ENCODE measurements around the gene ISG15.
A peak's percentile ranks its signal among the peaks of the same experiment; 100 is the strongest.

Gene ISG15

DNA sequence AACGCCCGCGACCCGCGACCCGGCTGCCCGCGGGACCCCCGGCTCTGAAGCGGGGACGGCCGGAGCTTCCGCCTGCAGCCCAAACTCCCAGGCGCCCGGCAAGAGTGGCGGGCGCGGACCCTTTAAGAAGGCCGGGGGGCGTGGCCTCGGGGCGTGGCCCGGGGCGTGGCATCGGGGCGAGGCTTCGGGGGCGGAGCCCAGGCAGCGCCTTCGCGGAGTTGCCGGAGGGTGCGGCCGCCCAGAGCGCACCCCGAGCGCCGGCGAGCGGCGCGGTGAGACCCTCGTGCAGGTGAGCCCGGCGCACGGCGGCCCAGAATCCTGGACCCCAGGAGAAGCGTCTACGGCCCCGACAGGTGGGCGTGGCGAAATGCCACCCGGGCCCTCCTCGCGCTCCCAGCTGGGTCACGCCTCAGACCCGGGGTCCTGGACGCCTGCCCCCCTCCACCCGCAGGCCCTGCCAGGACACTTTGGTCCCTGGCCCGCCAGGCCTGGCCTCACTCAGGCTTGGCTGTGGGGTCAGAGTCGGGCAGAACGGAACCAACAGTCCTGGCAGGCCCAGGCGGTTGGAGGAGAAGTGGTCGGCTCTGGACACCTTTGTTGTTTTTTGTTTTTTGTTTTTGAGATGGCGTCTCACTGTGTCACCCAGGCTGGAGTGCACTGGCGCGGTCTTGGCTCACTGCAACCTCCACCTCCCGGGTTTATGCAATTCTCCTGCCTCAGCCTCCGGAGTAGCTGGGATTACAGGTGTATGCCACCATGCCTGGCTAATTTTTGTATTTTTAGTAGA is 46.4 kb downstream of the ISG15 start:
- peak overlapping the region; percentile 70 for H3K56ac ChIP-seq (ENCODE audit: low read length)
- H3K79me2 ChIP-seq (ENCODE audit: control insufficient read depth, insufficient read depth, low read length) = no peaks in the 10 kb centered on the region
- no peaks in the 10 kb centered on the region for H3K4me1 ChIP-seq (ENCODE audit: control insufficient read depth, low read depth, low read length)
- H2BK120ac ChIP-seq (ENCODE audit: low read depth, low read length) = no peak overlapping the region
- peak overlapping the region; percentile 51 for H3K9ac ChIP-seq (ENCODE audit: low read length)
- peak overlapping the region; percentile 83 for H3K23ac ChIP-seq (ENCODE audit: low read length)
- H3K18ac ChIP-seq (ENCODE audit: low read length) = peak overlapping the region; percentile 31
- no peaks in the 10 kb centered on the region for H3K36me3 ChIP-seq (ENCODE audit: control insufficient read depth, insufficient read depth, low read length)
- H3K4ac ChIP-seq (ENCODE audit: low read depth, low read length) = no peak overlapping the region
- WGBS (ENCODE audit: extremely low coverage, insufficient coverage, low lambda C conversion rate) = no CpG with 5 or more reads among the region's 69 CpGs
- H4K5ac ChIP-seq (ENCODE audit: low read length) = no peak overlapping the region
- DNase-seq = peak; percentile 73
- H3K4me2 ChIP-seq (ENCODE audit: low read length) = peak overlapping the region; percentile 73
- H2BK15ac ChIP-seq (replicated peaks; ENCODE audit: low read depth) = no peak overlapping the region
- H3K79me1 ChIP-seq (ENCODE audit: low read length) = no peaks in the 10 kb centered on the region
- no peak overlapping the region for H2AK5ac ChIP-seq (ENCODE audit: low read length)
- peaks cover 5% of the 10 kb centered on the region for H3K27me3 ChIP-seq (ENCODE audit: insufficient read depth, low read length, poor library complexity)
- no peak overlapping the region for H2BK5ac ChIP-seq (ENCODE audit: low read length)
- no peak overlapping the region for H4K8ac ChIP-seq (ENCODE audit: low read depth, low read length)
- H3K4me3 ChIP-seq (ENCODE audit: low read length) = no peak overlapping the region
- H3K27ac ChIP-seq (ENCODE audit: low read depth, low read length) = no peak overlapping the region

DNA sequence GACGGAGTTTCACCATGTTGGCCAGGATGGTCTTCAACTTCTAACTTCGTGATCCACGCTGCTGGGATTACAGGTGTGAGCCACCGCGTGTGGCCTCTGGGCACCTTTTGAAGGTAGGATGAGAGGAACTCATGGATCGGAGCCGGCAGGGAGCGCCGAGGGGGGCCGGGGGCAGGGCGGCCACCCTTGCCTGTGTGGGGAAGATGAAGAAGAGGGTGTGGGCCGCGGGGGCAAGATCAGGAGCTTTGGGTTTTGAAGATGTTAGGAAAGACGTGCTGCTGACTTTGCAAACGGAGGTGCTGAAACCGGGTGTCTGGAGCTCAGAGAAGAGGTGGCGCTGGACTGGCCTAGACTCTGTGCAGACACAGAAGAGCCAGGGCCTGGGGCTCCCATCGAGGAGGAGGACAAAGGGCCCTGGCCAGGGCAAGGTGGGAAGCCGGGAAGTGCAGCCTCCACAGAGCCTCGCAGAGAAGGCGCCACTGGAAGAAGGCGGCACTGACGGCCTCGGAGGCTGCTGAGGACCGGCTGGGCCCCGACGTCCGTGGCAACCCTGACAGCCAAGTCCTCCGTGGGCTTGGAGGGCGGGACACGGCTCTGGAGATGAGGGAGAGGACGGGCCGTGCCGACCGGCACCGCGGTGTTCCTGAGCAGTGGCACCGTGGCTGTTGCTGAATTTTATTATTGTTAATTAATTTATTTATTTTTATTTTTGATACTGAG is 47.1 kb downstream of the ISG15 start:
- no peaks in the 10 kb centered on the region for H3K79me2 ChIP-seq (ENCODE audit: control insufficient read depth, insufficient read depth, low read length)
- H3K79me1 ChIP-seq (ENCODE audit: low read length) = no peaks in the 10 kb centered on the region
- H2BK15ac ChIP-seq (replicated peaks; ENCODE audit: low read depth) = no peak overlapping the region
- no peak overlapping the region for H3K27ac ChIP-seq (ENCODE audit: low read depth, low read length)
- H2BK5ac ChIP-seq (ENCODE audit: low read length) = no peak overlapping the region
- no CpG with 5 or more reads among the region's 38 CpGs for WGBS (ENCODE audit: extremely low coverage, insufficient coverage, low lambda C conversion rate)
- peaks cover 5% of the 10 kb centered on the region for H3K27me3 ChIP-seq (ENCODE audit: insufficient read depth, low read length, poor library complexity)
- no peak overlapping the region for H4K8ac ChIP-seq (ENCODE audit: low read depth, low read length)
- no peak overlapping the region for H3K23ac ChIP-seq (ENCODE audit: low read length)
- H2BK120ac ChIP-seq (ENCODE audit: low read depth, low read length) = no peak overlapping the region
- no peaks in the 10 kb centered on the region for H3K36me3 ChIP-seq (ENCODE audit: control insufficient read depth, insufficient read depth, low read length)
- no peak overlapping the region for H2AK5ac ChIP-seq (ENCODE audit: low read length)
- no peak overlapping the region for H3K4me3 ChIP-seq (ENCODE audit: low read length)
- no peak for DNase-seq
- H3K18ac ChIP-seq (ENCODE audit: low read length) = no peak overlapping the region
- no peak overlapping the region for H3K56ac ChIP-seq (ENCODE audit: low read length)
- H4K5ac ChIP-seq (ENCODE audit: low read length) = no peak overlapping the region
- H3K9ac ChIP-seq (ENCODE audit: low read length) = no peak overlapping the region
- H3K4me1 ChIP-seq (ENCODE audit: control insufficient read depth, low read depth, low read length) = no peaks in the 10 kb centered on the region
- no peak overlapping the region for H3K4ac ChIP-seq (ENCODE audit: low read depth, low read length)
- H3K4me2 ChIP-seq (ENCODE audit: low read length) = no peak overlapping the region

DNA sequence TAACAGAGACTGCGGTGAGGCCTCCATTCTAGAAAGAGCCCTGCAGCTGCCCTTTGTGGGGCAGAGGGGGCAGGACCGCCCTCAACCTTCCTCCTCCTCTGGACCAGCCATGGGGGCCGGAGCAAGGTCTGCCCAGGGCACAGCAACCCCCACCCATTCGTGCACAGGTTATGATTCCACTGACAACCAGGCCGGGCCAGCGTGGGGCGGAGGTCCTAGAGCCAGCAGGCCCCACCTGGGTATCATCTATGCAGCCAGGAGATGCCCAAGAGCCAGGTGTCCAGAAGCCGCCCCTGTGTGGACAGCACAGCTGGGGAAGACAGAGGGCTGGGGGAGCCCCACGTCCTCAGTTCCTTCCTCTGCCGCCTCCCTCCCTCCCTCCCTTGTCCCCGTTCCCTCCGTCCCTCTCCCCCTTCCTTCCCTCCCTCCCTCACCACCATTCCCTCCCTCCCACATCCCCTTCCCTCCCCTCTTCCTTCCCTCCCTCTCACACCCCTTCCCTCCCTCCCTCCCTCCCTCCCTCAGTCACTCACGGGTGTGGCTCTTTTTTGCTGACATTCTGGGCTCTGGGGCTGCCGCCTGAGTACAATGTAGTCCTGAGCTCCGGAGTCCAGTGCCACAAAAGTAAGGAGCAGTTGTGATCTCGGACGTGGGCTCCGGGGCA is 48.5 kb downstream of the ISG15 start:
- H3K18ac ChIP-seq (ENCODE audit: low read length) = no peak overlapping the region
- H3K4me2 ChIP-seq (ENCODE audit: low read length) = no peak overlapping the region
- H3K27ac ChIP-seq (ENCODE audit: low read depth, low read length) = no peak overlapping the region
- no peak overlapping the region for H3K4me3 ChIP-seq (ENCODE audit: low read length)
- H2BK120ac ChIP-seq (ENCODE audit: low read depth, low read length) = no peak overlapping the region
- peaks cover 5% of the 10 kb centered on the region for H3K27me3 ChIP-seq (ENCODE audit: insufficient read depth, low read length, poor library complexity)
- H3K4me1 ChIP-seq (ENCODE audit: control insufficient read depth, low read depth, low read length) = no peaks in the 10 kb centered on the region
- H3K9ac ChIP-seq (ENCODE audit: low read length) = no peak overlapping the region
- WGBS (ENCODE audit: extremely low coverage, insufficient coverage, low lambda C conversion rate) = no CpG with 5 or more reads among the region's 18 CpGs
- H3K23ac ChIP-seq (ENCODE audit: low read length) = no peak overlapping the region
- H3K4ac ChIP-seq (ENCODE audit: low read depth, low read length) = no peak overlapping the region
- no peaks in the 10 kb centered on the region for H3K36me3 ChIP-seq (ENCODE audit: control insufficient read depth, insufficient read depth, low read length)
- H4K5ac ChIP-seq (ENCODE audit: low read length) = no peak overlapping the region
- H3K79me2 ChIP-seq (ENCODE audit: control insufficient read depth, insufficient read depth, low read length) = no peaks in the 10 kb centered on the region
- no peak overlapping the region for H4K8ac ChIP-seq (ENCODE audit: low read depth, low read length)
- no peak overlapping the region for H3K56ac ChIP-seq (ENCODE audit: low read length)
- no peak overlapping the region for H2AK5ac ChIP-seq (ENCODE audit: low read length)
- no peaks in the 10 kb centered on the region for H3K79me1 ChIP-seq (ENCODE audit: low read length)
- peak; percentile 39 for DNase-seq
- no peak overlapping the region for H2BK15ac ChIP-seq (replicated peaks; ENCODE audit: low read depth)
- no peak overlapping the region for H2BK5ac ChIP-seq (ENCODE audit: low read length)

DNA sequence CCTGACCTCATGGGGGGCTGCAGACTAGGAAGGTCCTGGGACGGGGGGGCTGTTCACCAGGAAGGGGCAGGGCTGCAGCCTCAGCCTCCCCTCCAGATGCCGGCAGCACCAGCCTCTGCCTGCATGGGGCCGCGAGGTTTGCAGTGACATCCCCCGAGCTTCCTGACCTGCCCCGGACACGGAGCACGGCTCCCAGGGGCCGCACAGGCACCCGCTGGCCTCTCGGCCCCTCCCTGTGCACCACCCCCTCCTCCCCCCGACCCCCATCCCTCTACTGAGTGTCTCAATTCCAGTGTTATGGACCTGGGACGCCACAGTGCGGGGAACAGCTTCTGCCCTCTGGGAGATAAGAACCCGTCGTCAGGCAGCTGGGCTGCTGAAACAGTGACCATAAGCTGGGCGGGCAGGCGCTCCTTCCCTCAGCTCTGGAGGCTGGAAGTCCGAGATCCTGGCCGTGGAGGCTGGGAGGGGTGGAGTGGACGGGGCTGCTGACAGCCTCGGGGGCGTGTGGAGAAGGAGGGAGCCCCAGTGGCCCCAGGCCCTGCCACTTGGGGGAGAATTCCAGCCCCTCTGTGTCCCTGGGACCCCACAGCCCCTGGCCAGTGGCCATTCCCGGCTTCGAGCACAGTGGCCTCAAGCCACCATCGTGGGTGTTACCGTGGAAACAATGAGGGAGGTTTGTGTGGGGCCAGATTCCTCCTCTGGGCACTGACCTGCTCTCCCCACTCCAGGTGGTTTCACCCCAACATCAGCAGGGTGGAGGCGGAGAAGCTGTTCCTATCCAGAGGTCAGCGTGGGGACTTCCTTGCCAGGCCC is 49.3 kb downstream of the ISG15 start:
- DNase-seq = no peak
- H3K4ac ChIP-seq (ENCODE audit: low read depth, low read length) = no peak overlapping the region
- no peaks in the 10 kb centered on the region for H3K36me3 ChIP-seq (ENCODE audit: control insufficient read depth, insufficient read depth, low read length)
- H3K56ac ChIP-seq (ENCODE audit: low read length) = no peak overlapping the region
- no peak overlapping the region for H4K5ac ChIP-seq (ENCODE audit: low read length)
- no peak overlapping the region for H3K27ac ChIP-seq (ENCODE audit: low read depth, low read length)
- H3K4me3 ChIP-seq (ENCODE audit: low read length) = no peak overlapping the region
- H3K4me1 ChIP-seq (ENCODE audit: control insufficient read depth, low read depth, low read length) = no peaks in the 10 kb centered on the region
- H2AK5ac ChIP-seq (ENCODE audit: low read length) = no peak overlapping the region
- no peak overlapping the region for H3K23ac ChIP-seq (ENCODE audit: low read length)
- no peak overlapping the region for H4K8ac ChIP-seq (ENCODE audit: low read depth, low read length)
- H3K18ac ChIP-seq (ENCODE audit: low read length) = no peak overlapping the region
- peaks cover 5% of the 10 kb centered on the region for H3K27me3 ChIP-seq (ENCODE audit: insufficient read depth, low read length, poor library complexity)
- no CpG with 5 or more reads among the region's 29 CpGs for WGBS (ENCODE audit: extremely low coverage, insufficient coverage, low lambda C conversion rate)
- H3K4me2 ChIP-seq (ENCODE audit: low read length) = no peak overlapping the region
- no peak overlapping the region for H3K9ac ChIP-seq (ENCODE audit: low read length)
- H3K79me2 ChIP-seq (ENCODE audit: control insufficient read depth, insufficient read depth, low read length) = no peaks in the 10 kb centered on the region
- no peak overlapping the region for H2BK120ac ChIP-seq (ENCODE audit: low read depth, low read length)
- H3K79me1 ChIP-seq (ENCODE audit: low read length) = no peaks in the 10 kb centered on the region
- no peak overlapping the region for H2BK5ac ChIP-seq (ENCODE audit: low read length)
- no peak overlapping the region for H2BK15ac ChIP-seq (replicated peaks; ENCODE audit: low read depth)

DNA sequence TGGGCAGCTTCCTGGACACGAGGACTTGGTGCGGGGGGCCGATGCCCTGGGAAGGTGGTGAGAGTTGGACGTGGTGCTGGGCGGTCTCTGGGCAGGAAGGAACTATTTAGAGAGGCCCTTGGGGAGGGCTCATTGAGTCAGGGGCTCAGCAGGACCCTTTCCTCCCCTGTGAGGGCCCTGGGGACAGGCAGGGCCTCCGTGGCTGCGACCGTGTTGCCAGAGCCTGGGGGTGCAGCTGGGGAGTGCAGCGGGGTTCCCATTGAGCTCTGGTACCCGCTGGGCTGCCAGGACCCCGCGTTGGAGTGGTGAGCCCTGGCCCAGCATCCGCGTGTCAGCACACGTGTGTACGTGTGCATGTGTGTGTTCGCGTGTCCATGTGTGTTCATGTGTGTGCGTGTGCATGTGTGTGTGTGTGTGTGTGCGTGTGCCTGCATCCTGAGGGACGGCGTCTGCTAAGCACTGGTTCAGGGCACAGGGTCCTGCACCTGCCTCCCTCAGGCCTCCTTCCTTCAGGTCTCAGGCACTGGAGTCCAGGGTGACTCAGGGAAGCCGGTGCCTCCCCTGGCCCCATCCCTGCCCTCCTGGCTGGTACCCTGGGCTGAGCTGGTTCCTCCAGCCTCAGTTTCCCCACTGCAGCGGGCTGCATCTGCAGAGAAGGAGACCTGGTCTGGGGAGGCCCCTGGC is 50.1 kb downstream of the ISG15 start:
- H3K4me3 ChIP-seq (ENCODE audit: low read length) = no peak overlapping the region
- no peaks in the 10 kb centered on the region for H3K79me2 ChIP-seq (ENCODE audit: control insufficient read depth, insufficient read depth, low read length)
- no peak overlapping the region for H3K9ac ChIP-seq (ENCODE audit: low read length)
- no peak overlapping the region for H3K4ac ChIP-seq (ENCODE audit: low read depth, low read length)
- no peak overlapping the region for H2BK120ac ChIP-seq (ENCODE audit: low read depth, low read length)
- no peak overlapping the region for H4K5ac ChIP-seq (ENCODE audit: low read length)
- no peak overlapping the region for H2BK5ac ChIP-seq (ENCODE audit: low read length)
- H3K79me1 ChIP-seq (ENCODE audit: low read length) = no peaks in the 10 kb centered on the region
- no CpG with 5 or more reads among the region's 24 CpGs for WGBS (ENCODE audit: extremely low coverage, insufficient coverage, low lambda C conversion rate)
- no peak overlapping the region for H3K27ac ChIP-seq (ENCODE audit: low read depth, low read length)
- peaks cover 5% of the 10 kb centered on the region for H3K27me3 ChIP-seq (ENCODE audit: insufficient read depth, low read length, poor library complexity)
- H3K23ac ChIP-seq (ENCODE audit: low read length) = no peak overlapping the region
- no peak overlapping the region for H4K8ac ChIP-seq (ENCODE audit: low read depth, low read length)
- H3K18ac ChIP-seq (ENCODE audit: low read length) = no peak overlapping the region
- H3K4me1 ChIP-seq (ENCODE audit: control insufficient read depth, low read depth, low read length) = no peaks in the 10 kb centered on the region
- H3K56ac ChIP-seq (ENCODE audit: low read length) = no peak overlapping the region
- H3K36me3 ChIP-seq (ENCODE audit: control insufficient read depth, insufficient read depth, low read length) = no peaks in the 10 kb centered on the region
- DNase-seq = no peak
- no peak overlapping the region for H3K4me2 ChIP-seq (ENCODE audit: low read length)
- H2BK15ac ChIP-seq (replicated peaks; ENCODE audit: low read depth) = no peak overlapping the region
- no peak overlapping the region for H2AK5ac ChIP-seq (ENCODE audit: low read length)

Data from mesendoderm (in vitro differentiated cells).